Measurements from ENCODE around the gene ECHDC1. TPM values are rescaled to one million over a fixed set of nuclear protein-coding genes. Genes with fewer than 3 reads are reported as not detected.
A peak's percentile ranks its signal among the peaks of the same experiment; 100 is the strongest.

Gene ECHDC1
- total and polyA plus RNA-seq, 10 donors = 31.3 to 60.4 (median 47.3) TPM

GRCh38 chr6:127342296-127342945 lies 988 bp downstream of the ECHDC1 start:
- Histone ChIP-seq H3K36me3 (no peaks in the 10 kb centered on the region), H3K27ac (peak overlapping the region; percentile 58 to 90 (median 86)), H3K4me1 (peaks cover 38 to 87% (median 53%) of the 10 kb centered on the region in 6 donors), H3K9me3 (no peaks in the 10 kb centered on the region), H3K4me3 (peak overlapping the region; percentile 56 to 89 (median 72)), H3K27me3 (replicated peaks in 1 of 7) (no peaks in the 10 kb centered on the region)
- DNase-seq = no peak
- intact Hi-C loops (cut with DNase I; ENCODE audit: low total_unique reads) = no loop called here
- 32 to 48% (median 40%) methylated on average over 10 of the region's 10 CpGs for WGBS, 5 donors
- TF ChIP-seq POLR2A (IDR thresholded peaks at IDR 0.05) = no peak
- TF ChIP-seq POLR2AphosphoS5 (IDR thresholded peaks at IDR 0.05) = no peak
- no peak for TF ChIP-seq CTCF (IDR thresholded peaks at IDR 0.05 in 8 of 11, conservative IDR thresholded peaks at IDR 0.05 in 3 of 11)

GRCh38 chr6:127341471-127342202 lies 1.8 kb downstream of the ECHDC1 start:
- H3K4me1 ChIP-seq = peaks cover 38 to 82% (median 55%) of the 10 kb centered on the region in 6 donors
- intact Hi-C loops (cut with DNase I; ENCODE audit: low total_unique reads) = no loop called here
- no peaks in the 10 kb centered on the region for H3K9me3 ChIP-seq
- peak overlapping the region in 6 of 8 donors; percentile 56 to 89 (median 70) for H3K4me3 ChIP-seq
- TF ChIP-seq CTCF (IDR thresholded peaks at IDR 0.05 in 8 of 11, conservative IDR thresholded peaks at IDR 0.05 in 3 of 11) (no peak), POLR2A (IDR thresholded peaks at IDR 0.05) (no peak), POLR2AphosphoS5 (IDR thresholded peaks at IDR 0.05) (no peak)
- no peaks in the 10 kb centered on the region for H3K27me3 ChIP-seq (replicated peaks in 1 of 7)
- no peaks in the 10 kb centered on the region for H3K36me3 ChIP-seq
- H3K27ac ChIP-seq = peak overlapping the region in 5 of 8 donors; percentile 48 to 90 (median 89)
- DNase-seq = no peak
- WGBS, 5 donors = 54 to 72% (median 71%) methylated on average over 9 of the region's 9 CpGs

DNA sequence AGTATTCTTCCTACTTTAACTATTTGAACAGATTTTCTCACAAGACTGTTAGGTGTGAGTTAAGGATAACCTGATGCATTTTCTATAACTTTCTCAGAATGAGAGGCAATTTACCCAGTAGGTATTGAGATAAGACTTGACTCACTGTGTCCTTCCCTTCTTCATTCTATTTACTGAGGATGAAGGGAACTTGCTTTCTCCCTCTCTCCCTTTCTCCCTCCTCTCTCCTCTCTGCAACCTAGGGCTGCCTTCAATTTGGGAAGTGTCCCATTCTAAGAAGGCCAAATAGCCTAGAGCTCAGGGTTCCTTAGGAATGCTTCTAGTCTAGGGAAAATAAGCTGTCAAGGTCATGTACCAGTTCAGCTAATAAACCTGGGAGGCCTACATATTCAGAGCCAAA lies 3.2 kb downstream of the ECHDC1 start:
- TF ChIP-seq POLR2A (IDR thresholded peaks at IDR 0.05) = no peak
- TF ChIP-seq CTCF (IDR thresholded peaks at IDR 0.05 in 8 of 11, conservative IDR thresholded peaks at IDR 0.05 in 3 of 11) = no peak
- TF ChIP-seq POLR2AphosphoS5 (IDR thresholded peaks at IDR 0.05) = no peak
- Histone ChIP-seq H3K9me3 (no peaks in the 10 kb centered on the region), H3K27ac (no peak overlapping the region), H3K36me3 (no peaks in the 10 kb centered on the region), H3K27me3 (replicated peaks in 1 of 7) (no peaks in the 10 kb centered on the region), H3K4me1 (peaks cover 38 to 82% (median 52%) of the 10 kb centered on the region in 6 donors), H3K4me3 (no peak overlapping the region)
- intact Hi-C loops (cut with DNase I; ENCODE audit: low total_unique reads) = no loop called here
- DNase-seq = no peak

DNA sequence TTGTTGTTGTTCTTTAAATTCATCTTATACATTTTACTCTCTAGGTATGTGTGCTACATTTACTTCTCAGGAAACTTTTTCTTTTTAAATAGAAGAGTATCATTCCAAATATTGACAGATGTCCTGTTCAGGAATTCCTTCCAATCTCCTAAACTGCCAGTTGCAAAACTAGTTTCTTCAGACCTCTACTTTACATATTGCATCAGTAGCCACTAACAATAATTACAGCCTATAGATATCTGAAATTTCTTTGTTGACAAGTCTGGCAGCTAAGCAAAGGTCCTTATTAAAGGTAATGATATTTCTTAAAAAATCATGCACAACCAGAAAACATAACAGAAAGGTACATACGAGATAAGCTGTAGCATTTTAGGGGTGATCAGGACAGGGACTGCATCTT lies 4.5 kb downstream of the ECHDC1 start:
- no peak overlapping the region for H3K4me3 ChIP-seq
- no peaks in the 10 kb centered on the region for H3K27me3 ChIP-seq (replicated peaks in 1 of 7)
- no peaks in the 10 kb centered on the region for H3K36me3 ChIP-seq
- WGBS, 5 donors = 81 to 98% (median 84%) methylated on average over 1 of the region's 1 CpG
- TF ChIP-seq POLR2AphosphoS5 (IDR thresholded peaks at IDR 0.05) (no peak), POLR2A (IDR thresholded peaks at IDR 0.05) (no peak), CTCF (IDR thresholded peaks at IDR 0.05 in 8 of 11, conservative IDR thresholded peaks at IDR 0.05 in 3 of 11) (no peak)
- H3K9me3 ChIP-seq = no peaks in the 10 kb centered on the region
- H3K27ac ChIP-seq = no peak overlapping the region
- intact Hi-C loops (cut with DNase I; ENCODE audit: low total_unique reads) = no loop called here
- DNase-seq = no peak
- peaks cover 36 to 86% (median 44%) of the 10 kb centered on the region in 6 donors for H3K4me1 ChIP-seq

Measured in spleen (tissue), 11 donors.